ENCODE measurements around the gene TCHP.
"Not testable (repeated sequence)": the region's sequence is repeated elsewhere in the genome, so short reads cannot be mapped to it uniquely, and the experiment has no call there.

The TCHP gene

DNA sequence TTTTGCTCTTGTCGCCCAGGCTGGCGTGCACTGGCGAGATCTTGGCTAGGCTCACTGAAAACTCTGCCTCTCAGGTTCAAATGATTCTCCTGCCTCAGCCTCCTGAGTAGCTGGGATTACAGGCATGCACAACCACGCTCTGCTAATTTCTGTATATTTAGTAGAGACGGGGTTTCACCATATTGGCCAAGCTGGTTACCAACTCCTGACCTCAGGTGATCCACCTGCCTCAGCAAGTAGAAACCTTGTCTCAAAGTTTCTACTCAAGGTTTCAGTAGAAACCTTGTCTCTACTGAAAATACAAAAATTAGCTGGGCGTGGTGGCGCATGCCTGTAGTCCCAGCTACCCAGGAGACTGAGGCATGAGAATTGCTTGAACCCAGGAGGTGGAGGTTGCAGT lies 8.3 kb upstream of the TCHP start:
- H3K4me3 ChIP-seq (ENCODE audit: low read depth in 1 of 2, low read length in 2 of 2); H3K27ac ChIP-seq (ENCODE audit: low read depth, low read length); H3K9me3 ChIP-seq (ENCODE audit: control insufficient read depth in 1 of 2, low read length in 2 of 2); H3K36me3 ChIP-seq (ENCODE audit: control insufficient read depth in 1 of 2, insufficient read depth in 2 of 2, low read length in 2 of 2); H3K27me3 ChIP-seq (ENCODE audit: control insufficient read depth in 1 of 2, insufficient read depth in 2 of 2, low read length in 2 of 2); H3K9ac ChIP-seq (ENCODE audit: low read depth in 1 of 2, low read length in 2 of 2): not testable (repeated sequence)
- H3K4me1 ChIP-seq (ENCODE audit: control insufficient read depth in 1 of 2, insufficient read depth in 2 of 2, low read length in 2 of 2) = peaks cover 6 to 12% of the 10 kb centered on the region in 2 donors

DNA sequence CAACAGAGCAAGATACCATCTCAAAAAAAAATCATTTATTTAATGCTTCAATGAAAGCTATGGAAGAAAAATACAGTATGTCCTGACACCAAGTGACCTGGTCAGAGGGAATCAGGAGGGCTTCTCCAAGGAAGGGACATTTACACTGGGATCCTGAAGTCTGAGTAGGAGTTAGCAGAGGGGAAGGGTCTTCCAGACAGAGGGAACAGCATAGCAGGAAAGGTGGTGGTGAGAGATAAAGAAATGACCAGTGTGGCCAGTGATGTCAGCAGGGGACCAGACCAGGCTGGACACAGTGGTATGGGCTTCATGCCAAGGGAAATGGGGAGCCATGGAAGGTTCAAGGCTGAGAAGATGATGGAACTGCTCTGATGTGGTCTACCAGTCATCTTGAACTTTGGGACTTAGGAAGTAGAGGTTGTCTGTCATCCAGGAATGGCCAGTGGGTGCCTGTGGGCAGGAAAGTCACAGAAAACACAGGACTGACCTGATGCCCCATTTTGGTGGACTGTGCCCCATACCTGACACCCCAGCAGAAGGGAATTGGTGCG lies 7.8 kb upstream of the TCHP start:
- Histone ChIP-seq H3K9ac (ENCODE audit: low read depth in 1 of 2, low read length in 2 of 2) (no peak overlapping the region), H3K27ac (ENCODE audit: low read depth, low read length) (no peak overlapping the region), H3K9me3 (ENCODE audit: control insufficient read depth in 1 of 2, low read length in 2 of 2) (no peaks in the 10 kb centered on the region), H3K36me3 (ENCODE audit: control insufficient read depth in 1 of 2, insufficient read depth in 2 of 2, low read length in 2 of 2) (no peaks in the 10 kb centered on the region), H3K4me3 (ENCODE audit: low read depth in 1 of 2, low read length in 2 of 2) (no peak overlapping the region), H3K4me1 (ENCODE audit: control insufficient read depth in 1 of 2, insufficient read depth in 2 of 2, low read length in 2 of 2) (peaks cover 6 to 12% of the 10 kb centered on the region in 2 donors), H3K27me3 (ENCODE audit: control insufficient read depth in 1 of 2, insufficient read depth in 2 of 2, low read length in 2 of 2) (no peaks in the 10 kb centered on the region)

DNA sequence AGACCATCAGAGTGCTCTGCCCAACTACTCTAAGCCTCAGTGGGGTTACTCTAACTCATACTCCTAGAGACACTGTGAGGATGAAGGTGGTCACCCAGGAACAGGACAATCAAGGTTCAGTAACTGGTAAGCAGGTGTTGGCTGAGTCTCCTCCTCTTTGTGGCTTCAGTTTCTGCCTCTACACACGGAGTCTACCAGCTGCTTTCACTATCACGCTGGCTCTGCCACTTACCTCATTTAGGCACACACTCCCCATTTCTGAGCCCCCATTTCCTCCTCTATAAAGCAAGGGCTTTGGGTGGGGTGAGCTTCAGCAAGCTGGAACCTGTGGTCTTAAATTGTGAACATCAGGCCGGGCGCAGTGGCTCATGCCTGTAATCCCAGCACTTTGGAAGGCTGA lies 7.3 kb upstream of the TCHP start:
- Histone ChIP-seq H3K4me1 (ENCODE audit: control insufficient read depth in 1 of 2, insufficient read depth in 2 of 2, low read length in 2 of 2) (peaks cover 6 to 12% of the 10 kb centered on the region in 2 donors), H3K9ac (ENCODE audit: low read depth in 1 of 2, low read length in 2 of 2) (no peak overlapping the region), H3K27me3 (ENCODE audit: control insufficient read depth in 1 of 2, insufficient read depth in 2 of 2, low read length in 2 of 2) (no peaks in the 10 kb centered on the region), H3K9me3 (ENCODE audit: control insufficient read depth in 1 of 2, low read length in 2 of 2) (no peaks in the 10 kb centered on the region), H3K27ac (ENCODE audit: low read depth, low read length) (no peak overlapping the region), H3K4me3 (ENCODE audit: low read depth in 1 of 2, low read length in 2 of 2) (no peak overlapping the region), H3K36me3 (ENCODE audit: control insufficient read depth in 1 of 2, insufficient read depth in 2 of 2, low read length in 2 of 2) (no peaks in the 10 kb centered on the region)

DNA sequence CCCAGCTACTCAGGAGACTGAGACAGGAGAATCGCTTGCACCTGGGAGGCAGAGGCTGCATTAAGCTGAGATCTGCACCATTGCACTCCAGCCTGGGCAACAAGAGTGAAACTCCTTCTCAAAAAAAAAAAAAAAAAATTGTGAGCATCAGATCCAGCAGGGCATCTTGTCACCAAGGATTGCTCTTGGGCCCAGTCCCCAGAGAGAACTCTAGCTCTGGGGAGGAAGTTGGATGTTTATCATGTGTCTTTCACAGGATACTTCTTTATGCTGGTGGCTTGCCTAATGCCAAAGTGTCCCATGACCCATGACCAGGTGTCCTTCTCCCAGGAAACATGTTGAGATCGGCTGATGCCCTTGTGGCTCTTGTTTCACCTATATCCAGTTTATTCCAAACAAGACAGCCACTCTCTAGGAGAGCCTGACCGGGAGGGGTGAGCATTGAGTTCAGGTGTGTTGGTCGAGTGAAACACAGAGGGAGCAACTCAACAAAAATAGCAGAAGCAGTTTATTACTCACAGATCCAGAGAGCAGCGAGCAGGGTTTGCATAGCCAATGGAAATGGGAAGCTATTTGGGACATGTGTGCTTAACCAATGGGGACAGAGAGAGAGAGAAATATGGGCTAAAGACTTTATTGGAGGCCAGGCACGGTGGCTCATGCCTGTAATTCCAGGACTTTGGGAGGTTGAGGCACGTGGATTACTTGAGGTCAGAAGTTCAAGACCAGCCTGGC lies 6.6 kb upstream of the TCHP start:
- Histone ChIP-seq H3K9ac (ENCODE audit: low read depth in 1 of 2, low read length in 2 of 2) (no peak overlapping the region), H3K36me3 (ENCODE audit: control insufficient read depth in 1 of 2, insufficient read depth in 2 of 2, low read length in 2 of 2) (no peaks in the 10 kb centered on the region), H3K27ac (ENCODE audit: low read depth, low read length) (no peak overlapping the region), H3K9me3 (ENCODE audit: control insufficient read depth in 1 of 2, low read length in 2 of 2) (no peaks in the 10 kb centered on the region), H3K4me3 (ENCODE audit: low read depth in 1 of 2, low read length in 2 of 2) (no peak overlapping the region), H3K4me1 (ENCODE audit: control insufficient read depth in 1 of 2, insufficient read depth in 2 of 2, low read length in 2 of 2) (peaks cover 6 to 7% of the 10 kb centered on the region in 2 donors), H3K27me3 (ENCODE audit: control insufficient read depth in 1 of 2, insufficient read depth in 2 of 2, low read length in 2 of 2) (no peaks in the 10 kb centered on the region)

DNA sequence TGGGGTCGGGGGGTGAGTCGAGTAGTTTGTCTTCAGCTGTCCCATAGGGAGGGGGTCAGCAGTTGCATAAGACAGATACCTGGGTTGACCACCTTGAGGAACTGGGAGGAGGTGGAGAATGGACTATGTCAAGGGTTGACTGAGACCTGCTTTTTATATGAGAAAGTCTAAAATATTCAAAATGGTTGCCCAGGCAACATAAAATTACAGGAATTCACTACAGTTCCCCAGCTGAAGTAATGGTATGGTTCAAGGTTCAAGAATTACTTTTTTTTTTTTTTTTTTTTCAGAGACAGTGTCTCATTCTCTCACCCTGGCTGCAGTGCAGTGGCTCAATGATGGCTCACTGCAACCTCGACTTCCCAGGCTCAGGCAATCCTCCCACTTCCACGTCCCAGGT lies 5.1 kb upstream of the TCHP start:
- peaks cover 5 to 9% of the 10 kb centered on the region in 2 donors for H3K4me1 ChIP-seq (ENCODE audit: control insufficient read depth in 1 of 2, insufficient read depth in 2 of 2, low read length in 2 of 2)
- H3K36me3 ChIP-seq (ENCODE audit: control insufficient read depth in 1 of 2, insufficient read depth in 2 of 2, low read length in 2 of 2) = no peaks in the 10 kb centered on the region
- H3K27me3 ChIP-seq (ENCODE audit: control insufficient read depth in 1 of 2, insufficient read depth in 2 of 2, low read length in 2 of 2) = no peaks in the 10 kb centered on the region
- no peaks in the 10 kb centered on the region for H3K9me3 ChIP-seq (ENCODE audit: control insufficient read depth in 1 of 2, low read length in 2 of 2)
- no peak overlapping the region for H3K9ac ChIP-seq (ENCODE audit: low read depth in 1 of 2, low read length in 2 of 2)
- no peak overlapping the region for H3K4me3 ChIP-seq (ENCODE audit: low read depth in 1 of 2, low read length in 2 of 2)
- H3K27ac ChIP-seq (ENCODE audit: low read depth, low read length) = no peak overlapping the region

DNA sequence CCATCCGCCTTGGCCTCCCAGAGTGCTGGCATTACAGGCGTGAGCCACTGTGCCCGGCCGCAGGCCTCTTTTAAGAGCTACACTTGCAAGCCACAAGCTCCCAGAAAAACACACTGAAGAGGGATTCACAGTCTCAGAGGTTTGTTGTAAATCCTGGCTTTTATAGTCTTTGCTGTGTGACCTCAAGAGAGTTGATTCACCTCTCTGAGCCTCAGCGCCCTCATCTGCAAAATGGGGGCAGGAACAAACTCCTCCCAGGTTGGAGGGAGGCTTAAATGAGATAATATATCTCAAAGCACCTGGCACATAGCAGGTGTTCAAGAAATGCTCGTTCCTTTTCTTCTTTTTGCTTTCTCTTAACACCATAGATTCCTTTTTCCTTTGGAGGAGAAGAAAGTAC lies 3.9 kb upstream of the TCHP start:
- no peak overlapping the region for H3K4me3 ChIP-seq (ENCODE audit: low read depth in 1 of 2, low read length in 2 of 2)
- H3K9ac ChIP-seq (ENCODE audit: low read depth in 1 of 2, low read length in 2 of 2) = no peak overlapping the region
- H3K36me3 ChIP-seq (ENCODE audit: control insufficient read depth in 1 of 2, insufficient read depth in 2 of 2, low read length in 2 of 2) = no peaks in the 10 kb centered on the region

DNA sequence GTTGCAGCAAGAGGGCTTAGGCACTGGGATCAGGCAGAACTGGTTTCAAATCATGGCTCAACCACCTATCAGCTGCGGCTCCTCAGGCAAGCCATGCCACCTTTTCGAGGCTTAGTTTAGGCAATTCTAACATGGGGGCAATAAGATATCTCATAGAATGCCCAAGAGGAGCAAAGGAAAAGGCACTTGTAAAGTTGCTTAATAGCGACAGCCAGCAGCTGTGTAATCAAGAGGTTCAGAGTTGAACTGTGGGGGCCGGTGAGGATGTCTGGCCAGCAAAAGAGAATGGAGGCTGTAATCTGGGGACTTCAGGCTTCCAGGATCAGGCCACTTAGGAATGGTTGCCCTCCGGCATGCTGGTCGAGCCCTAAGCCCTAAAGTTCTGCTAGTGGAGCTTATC lies 3.0 kb upstream of the TCHP start:
- H3K27ac ChIP-seq (ENCODE audit: low read depth, low read length) = no peak overlapping the region
- H3K9me3 ChIP-seq (ENCODE audit: control insufficient read depth in 1 of 2, low read length in 2 of 2) = no peaks in the 10 kb centered on the region
- H3K36me3 ChIP-seq (ENCODE audit: control insufficient read depth in 1 of 2, insufficient read depth in 2 of 2, low read length in 2 of 2) = no peaks in the 10 kb centered on the region
- H3K27me3 ChIP-seq (ENCODE audit: control insufficient read depth in 1 of 2, insufficient read depth in 2 of 2, low read length in 2 of 2) = no peaks in the 10 kb centered on the region
- H3K4me3 ChIP-seq (ENCODE audit: low read depth in 1 of 2, low read length in 2 of 2) = no peak overlapping the region
- H3K9ac ChIP-seq (ENCODE audit: low read depth in 1 of 2, low read length in 2 of 2) = no peak overlapping the region
- H3K4me1 ChIP-seq (ENCODE audit: control insufficient read depth in 1 of 2, insufficient read depth in 2 of 2, low read length in 2 of 2) = peaks cover 19 to 23% of the 10 kb centered on the region in 2 donors

More for the DNA sequence above, 3.9 kb upstream of the TCHP start:
- no peaks in the 10 kb centered on the region for H3K9me3 ChIP-seq (ENCODE audit: control insufficient read depth in 1 of 2, low read length in 2 of 2)
- peaks cover 12 to 15% of the 10 kb centered on the region in 2 donors for H3K4me1 ChIP-seq (ENCODE audit: control insufficient read depth in 1 of 2, insufficient read depth in 2 of 2, low read length in 2 of 2)
- no peak overlapping the region for H3K27ac ChIP-seq (ENCODE audit: low read depth, low read length)
- H3K27me3 ChIP-seq (ENCODE audit: control insufficient read depth in 1 of 2, insufficient read depth in 2 of 2, low read length in 2 of 2) = no peaks in the 10 kb centered on the region

DNA sequence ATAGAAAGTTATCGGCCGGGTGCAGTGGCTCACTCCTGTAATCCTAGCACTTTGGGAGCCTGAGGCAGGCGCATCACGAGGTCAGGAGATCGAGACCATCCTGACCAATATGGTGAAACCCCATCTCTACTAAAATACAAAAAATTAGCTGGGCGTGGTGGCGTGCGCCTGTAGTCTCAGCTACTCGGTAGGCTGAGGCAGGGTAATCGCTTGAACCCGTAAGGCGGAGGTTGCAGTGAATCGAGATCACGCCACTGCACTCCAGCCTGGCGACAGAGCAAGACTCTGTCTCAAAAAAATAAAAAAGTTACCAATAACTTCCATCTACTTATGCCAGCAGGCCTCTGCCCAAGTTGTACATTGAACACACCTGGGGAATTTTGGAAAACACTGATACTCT lies 729 bp upstream of the TCHP start:
- not testable (repeated sequence) for H3K27ac ChIP-seq (ENCODE audit: low read depth, low read length); H3K9me3 ChIP-seq (ENCODE audit: control insufficient read depth in 1 of 2, low read length in 2 of 2); H3K27me3 ChIP-seq (ENCODE audit: control insufficient read depth in 1 of 2, insufficient read depth in 2 of 2, low read length in 2 of 2)
- Histone ChIP-seq H3K4me1 (ENCODE audit: control insufficient read depth in 1 of 2, insufficient read depth in 2 of 2, low read length in 2 of 2) (peaks cover 15 to 17% of the 10 kb centered on the region in 2 donors), H3K9ac (ENCODE audit: low read depth in 1 of 2, low read length in 2 of 2) (peak overlapping the region in 1 of 2 donors; percentile 83), H3K4me3 (ENCODE audit: low read depth in 1 of 2, low read length in 2 of 2) (peak overlapping the region; percentile 91 to 96), H3K36me3 (ENCODE audit: control insufficient read depth in 1 of 2, insufficient read depth in 2 of 2, low read length in 2 of 2) (peaks cover 14 to 16% of the 10 kb centered on the region in 2 donors)

DNA sequence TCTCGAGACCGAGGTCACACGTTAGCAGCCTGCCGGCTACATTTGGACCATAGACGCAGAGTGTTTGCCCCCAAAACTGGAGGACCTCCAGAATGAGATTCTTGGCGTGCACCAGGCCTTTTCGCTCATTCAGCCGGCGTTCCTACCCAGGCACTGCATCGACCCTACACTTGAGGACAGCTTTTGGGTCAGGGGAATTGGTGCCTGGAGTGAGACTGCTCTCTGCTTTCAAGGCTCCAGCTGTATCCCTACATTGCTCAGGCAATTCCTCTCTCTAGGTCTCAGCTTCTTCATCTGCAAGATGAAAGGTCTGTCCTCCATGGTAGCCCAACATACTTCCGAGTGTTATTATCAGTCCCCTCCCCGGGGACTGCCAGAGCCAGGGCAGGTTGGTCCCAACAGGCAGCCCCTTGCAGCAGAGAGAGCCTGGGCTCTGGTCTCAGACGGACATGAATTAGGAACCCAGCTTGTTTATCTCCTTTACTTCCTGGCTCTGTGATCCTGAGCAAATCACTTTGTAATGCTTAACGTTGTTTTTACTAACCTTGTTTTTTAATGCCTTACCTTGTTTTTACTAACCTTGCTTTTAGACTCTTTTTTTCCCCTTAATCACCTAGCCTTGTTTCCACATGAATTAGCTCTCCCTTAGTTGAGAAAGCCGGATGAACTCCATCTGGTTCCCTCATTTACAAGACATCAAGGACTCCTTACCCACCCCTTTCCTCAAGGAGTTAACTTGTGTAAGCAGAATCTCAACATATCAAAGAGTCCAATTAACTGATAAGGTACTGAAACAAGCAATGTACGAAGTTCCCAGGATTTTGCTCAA lies 892 bp downstream of the TCHP start:
- Histone ChIP-seq H3K9me3 (ENCODE audit: control insufficient read depth in 1 of 2, low read length in 2 of 2) (no peaks in the 10 kb centered on the region), H3K27ac (ENCODE audit: low read depth, low read length) (no peak overlapping the region), H3K4me3 (ENCODE audit: low read depth in 1 of 2, low read length in 2 of 2) (peak overlapping the region; percentile 91 to 96), H3K27me3 (ENCODE audit: control insufficient read depth in 1 of 2, insufficient read depth in 2 of 2, low read length in 2 of 2) (no peaks in the 10 kb centered on the region), H3K36me3 (ENCODE audit: control insufficient read depth in 1 of 2, insufficient read depth in 2 of 2, low read length in 2 of 2) (peaks cover 23 to 33% of the 10 kb centered on the region in 2 donors), H3K9ac (ENCODE audit: low read depth in 1 of 2, low read length in 2 of 2) (peak overlapping the region; percentile 83 to 92), H3K4me1 (ENCODE audit: control insufficient read depth in 1 of 2, insufficient read depth in 2 of 2, low read length in 2 of 2) (peaks cover 15 to 17% of the 10 kb centered on the region in 2 donors)

DNA sequence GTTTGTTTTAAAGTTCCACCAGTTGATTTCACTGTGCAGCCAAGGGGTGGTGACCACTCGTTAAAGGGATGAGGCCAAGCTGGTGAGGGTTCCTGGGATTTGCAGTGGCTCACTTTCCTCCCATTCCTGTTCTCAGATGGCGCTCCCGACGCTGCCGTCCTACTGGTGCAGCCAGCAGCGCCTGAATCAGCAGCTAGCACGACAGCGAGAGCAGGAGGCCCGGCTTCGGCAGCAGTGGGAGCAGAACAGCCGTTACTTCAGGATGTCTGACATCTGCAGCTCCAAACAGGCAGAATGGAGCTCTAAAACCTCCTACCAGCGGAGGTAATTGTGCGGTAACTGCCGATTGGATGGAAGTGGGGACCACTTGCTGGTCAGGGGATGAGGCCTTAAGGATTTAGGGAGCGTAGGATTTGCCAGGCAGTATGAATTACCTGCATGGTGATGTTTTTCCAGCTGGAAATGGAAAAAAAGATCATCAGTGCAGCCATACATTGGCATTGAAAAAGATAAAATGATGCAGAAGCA lies 2.9 kb downstream of the TCHP start:
- H3K9me3 ChIP-seq (ENCODE audit: control insufficient read depth in 1 of 2, low read length in 2 of 2) = no peaks in the 10 kb centered on the region
- H3K4me3 ChIP-seq (ENCODE audit: low read depth in 1 of 2, low read length in 2 of 2) = no peak overlapping the region
- no peaks in the 10 kb centered on the region for H3K27me3 ChIP-seq (ENCODE audit: control insufficient read depth in 1 of 2, insufficient read depth in 2 of 2, low read length in 2 of 2)
- no peak overlapping the region for H3K9ac ChIP-seq (ENCODE audit: low read depth in 1 of 2, low read length in 2 of 2)
- peaks cover 35 to 53% of the 10 kb centered on the region in 2 donors for H3K36me3 ChIP-seq (ENCODE audit: control insufficient read depth in 1 of 2, insufficient read depth in 2 of 2, low read length in 2 of 2)
- H3K27ac ChIP-seq (ENCODE audit: low read depth, low read length) = no peak overlapping the region
- peaks cover 15 to 17% of the 10 kb centered on the region in 2 donors for H3K4me1 ChIP-seq (ENCODE audit: control insufficient read depth in 1 of 2, insufficient read depth in 2 of 2, low read length in 2 of 2)

All from duodenal mucosa (tissue), 2 donors.